ENCODE results near the gene PGLYRP3.

DNA sequence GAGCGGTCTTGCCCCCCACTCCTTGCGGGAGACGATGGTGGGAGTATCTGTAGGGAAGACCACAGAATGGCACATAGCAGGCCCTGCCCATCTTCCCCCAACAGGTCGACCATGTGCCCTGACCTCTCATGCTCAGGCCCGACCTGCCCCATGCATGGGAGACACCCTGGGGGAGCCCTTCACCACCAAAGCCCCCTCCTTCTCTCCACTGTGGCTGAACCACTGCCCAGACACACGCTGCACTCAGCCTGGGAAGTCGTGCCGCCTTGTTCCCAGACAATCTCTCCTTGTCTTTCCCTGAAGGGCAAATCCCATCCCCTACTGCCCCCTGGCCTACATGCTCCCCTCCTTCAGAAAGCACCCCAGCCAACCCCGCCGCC is 5.5 kb downstream of the PGLYRP3 start:
- TF ChIP-seq, protein P1, sequence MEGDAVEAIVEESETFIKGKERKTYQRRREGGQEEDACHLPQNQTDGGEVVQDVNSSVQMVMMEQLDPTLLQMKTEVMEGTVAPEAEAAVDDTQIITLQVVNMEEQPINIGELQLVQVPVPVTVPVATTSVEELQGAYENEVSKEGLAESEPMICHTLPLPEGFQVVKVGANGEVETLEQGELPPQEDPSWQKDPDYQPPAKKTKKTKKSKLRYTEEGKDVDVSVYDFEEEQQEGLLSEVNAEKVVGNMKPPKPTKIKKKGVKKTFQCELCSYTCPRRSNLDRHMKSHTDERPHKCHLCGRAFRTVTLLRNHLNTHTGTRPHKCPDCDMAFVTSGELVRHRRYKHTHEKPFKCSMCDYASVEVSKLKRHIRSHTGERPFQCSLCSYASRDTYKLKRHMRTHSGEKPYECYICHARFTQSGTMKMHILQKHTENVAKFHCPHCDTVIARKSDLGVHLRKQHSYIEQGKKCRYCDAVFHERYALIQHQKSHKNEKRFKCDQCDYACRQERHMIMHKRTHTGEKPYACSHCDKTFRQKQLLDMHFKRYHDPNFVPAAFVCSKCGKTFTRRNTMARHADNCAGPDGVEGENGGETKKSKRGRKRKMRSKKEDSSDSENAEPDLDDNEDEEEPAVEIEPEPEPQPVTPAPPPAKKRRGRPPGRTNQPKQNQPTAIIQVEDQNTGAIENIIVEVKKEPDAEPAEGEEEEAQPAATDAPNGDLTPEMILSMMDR (IDR thresholded peaks at IDR 0.05; ENCODE audit: poor library complexity, severe bottlenecking), result no peak
- TF ChIP-seq EZH2 (IDR thresholded peaks at IDR 0.05; ENCODE audit: borderline replicate concordance, insufficient read depth, low read length, poor library complexity, severe bottlenecking) (no peak), TAF1 (IDR thresholded peaks at IDR 0.05; ENCODE audit: low read depth) (no peak), POLR2AphosphoS5 (IDR thresholded peaks at IDR 0.05) (no peak), EP300 (conservative IDR thresholded peaks at IDR 0.05; ENCODE audit: poor library complexity, severe bottlenecking) (no peak), SMC3 (conservative IDR thresholded peaks at IDR 0.05; ENCODE audit: poor library complexity) (no peak), RAD21 (conservative IDR thresholded peaks at IDR 0.05) (no peak), MXI1 (conservative IDR thresholded peaks at IDR 0.05; ENCODE audit: poor library complexity, severe bottlenecking) (no peak)
- TF ChIP-seq, protein P2, sequence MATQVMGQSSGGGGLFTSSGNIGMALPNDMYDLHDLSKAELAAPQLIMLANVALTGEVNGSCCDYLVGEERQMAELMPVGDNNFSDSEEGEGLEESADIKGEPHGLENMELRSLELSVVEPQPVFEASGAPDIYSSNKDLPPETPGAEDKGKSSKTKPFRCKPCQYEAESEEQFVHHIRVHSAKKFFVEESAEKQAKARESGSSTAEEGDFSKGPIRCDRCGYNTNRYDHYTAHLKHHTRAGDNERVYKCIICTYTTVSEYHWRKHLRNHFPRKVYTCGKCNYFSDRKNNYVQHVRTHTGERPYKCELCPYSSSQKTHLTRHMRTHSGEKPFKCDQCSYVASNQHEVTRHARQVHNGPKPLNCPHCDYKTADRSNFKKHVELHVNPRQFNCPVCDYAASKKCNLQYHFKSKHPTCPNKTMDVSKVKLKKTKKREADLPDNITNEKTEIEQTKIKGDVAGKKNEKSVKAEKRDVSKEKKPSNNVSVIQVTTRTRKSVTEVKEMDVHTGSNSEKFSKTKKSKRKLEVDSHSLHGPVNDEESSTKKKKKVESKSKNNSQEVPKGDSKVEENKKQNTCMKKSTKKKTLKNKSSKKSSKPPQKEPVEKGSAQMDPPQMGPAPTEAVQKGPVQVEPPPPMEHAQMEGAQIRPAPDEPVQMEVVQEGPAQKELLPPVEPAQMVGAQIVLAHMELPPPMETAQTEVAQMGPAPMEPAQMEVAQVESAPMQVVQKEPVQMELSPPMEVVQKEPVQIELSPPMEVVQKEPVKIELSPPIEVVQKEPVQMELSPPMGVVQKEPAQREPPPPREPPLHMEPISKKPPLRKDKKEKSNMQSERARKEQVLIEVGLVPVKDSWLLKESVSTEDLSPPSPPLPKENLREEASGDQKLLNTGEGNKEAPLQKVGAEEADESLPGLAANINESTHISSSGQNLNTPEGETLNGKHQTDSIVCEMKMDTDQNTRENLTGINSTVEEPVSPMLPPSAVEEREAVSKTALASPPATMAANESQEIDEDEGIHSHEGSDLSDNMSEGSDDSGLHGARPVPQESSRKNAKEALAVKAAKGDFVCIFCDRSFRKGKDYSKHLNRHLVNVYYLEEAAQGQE (IDR thresholded peaks at IDR 0.05; ENCODE audit: borderline replicate concordance), result no peak
